Measurements from ENCODE around the gene NCOR2. TPM values are rescaled to one million over a fixed set of nuclear protein-coding genes. Genes with fewer than 3 reads are reported as not detected.

Gene NCOR2
- total and polyA plus RNA-seq, 2 of the 8 experiments (the other 6 are each of a cell fraction or from before 2014, with no cell fraction given), result 14.8 to 275 TPM

DNA sequence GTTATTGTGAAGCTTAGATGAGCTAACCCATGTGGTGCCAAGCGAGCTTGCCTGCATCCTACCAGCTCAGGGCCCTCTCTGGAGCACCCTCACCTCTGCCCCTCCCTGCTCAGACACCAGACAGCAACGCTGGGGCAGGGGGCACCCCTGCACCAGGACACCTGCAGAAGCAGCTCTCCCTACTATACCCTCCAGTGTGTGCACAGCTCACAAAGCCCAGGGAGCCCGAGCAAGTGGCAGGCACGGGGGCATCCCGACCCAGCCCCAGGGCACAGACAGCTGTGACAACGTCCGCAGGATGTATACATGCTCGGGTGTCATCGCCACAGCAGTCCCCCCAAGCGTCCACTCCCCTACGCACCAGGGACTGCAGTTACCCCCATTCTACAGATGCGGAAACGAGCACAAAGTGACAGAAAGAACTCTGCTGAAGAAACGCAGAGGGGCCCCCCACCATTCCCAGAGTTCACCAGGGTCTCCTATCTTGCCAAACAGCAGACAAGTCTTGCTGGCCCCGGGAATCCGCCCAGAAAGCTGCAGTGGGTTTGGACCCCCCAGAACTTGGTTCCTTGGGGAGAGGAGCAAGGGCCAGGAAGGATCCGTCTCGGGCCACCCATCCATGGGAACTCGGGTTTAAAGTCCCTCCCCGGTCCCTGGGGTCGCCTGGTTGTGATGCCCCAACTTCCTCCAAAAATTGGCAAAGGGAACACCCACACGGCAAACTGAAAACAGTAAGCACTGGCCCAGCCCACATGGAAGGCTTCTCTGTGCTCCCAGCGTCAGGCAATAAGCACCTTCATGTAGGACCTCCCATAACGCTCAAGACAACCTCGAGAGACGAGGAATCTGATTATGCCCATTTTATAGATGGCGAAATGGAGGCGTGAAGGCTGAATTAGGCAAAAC, 12.0 kb downstream of the NCOR2 start:
- WGBS, 2 experiments (ENCODE audit: extremely low coverage in 1 of 2, insufficient coverage in 1 of 2, insufficient read length in 1 of 2, insufficient replicate concordance in 2 of 2, low coverage in 1 of 2, low lambda C conversion rate in 2 of 2, missing lambda C conversion rate in 1 of 2), result 85% methylated on average over 23 of the region's 28 CpGs; no CpG with 5 or more reads in 1 of the 2 experiments
- Histone ChIP-seq H3K79me1 (ENCODE audit: low read depth, low read length) (peaks cover 19% of the 10 kb centered on the region), H3K27me3 (replicated peaks in 1 of 4; ENCODE audit: control insufficient read depth in 3 of 4, extremely low read depth in 1 of 4, insufficient read depth in 3 of 4, low read length in 3 of 4) (no peaks in the 10 kb centered on the region), H2BK15ac (ENCODE audit: low read length) (no peak overlapping the region), H3K14ac (ENCODE audit: insufficient read length) (no peak overlapping the region), H4K91ac (replicated peaks; ENCODE audit: insufficient read length, low read length) (peak overlapping the region; percentile 48), H3K36me3 (ENCODE audit: control insufficient read depth in 2 of 4, insufficient read depth in 4 of 4, low read length in 3 of 4) (no peaks in the 10 kb centered on the region), H3K9me3 (ENCODE audit: insufficient read depth in 2 of 2, low read depth in 1 of 2, low read length in 1 of 2) (no peaks in the 10 kb centered on the region), H3K4me2 (ENCODE audit: insufficient read depth in 1 of 2, low read depth in 2 of 2, low read length in 2 of 2) (no peak overlapping the region), H3K23ac (ENCODE audit: insufficient read length) (no peak overlapping the region), H2AK5ac (ENCODE audit: low read depth, low read length) (peak overlapping the region; percentile 40; the same call in 1 of the 2 replicates), H2AFZ (ENCODE audit: low read length) (no peak overlapping the region), H2BK20ac (ENCODE audit: low read length) (no peak overlapping the region), H3K18ac (ENCODE audit: extremely low read depth, low read length) (no peak overlapping the region), H3K79me2 (ENCODE audit: control insufficient read depth in 1 of 2, insufficient read depth in 2 of 2, low read length in 2 of 2) (peaks cover 75 to 100% of the 10 kb centered on the region in 2 experiments), H2BK120ac (replicated peaks; ENCODE audit: low read depth, low read length) (no peak overlapping the region), H2BK12ac (ENCODE audit: low read depth, low read length) (0 out of 2 replicates have a peak overlapping the region, but pooled peaks have one; percentile 50), H4K20me1 (replicated peaks in 1 of 2; ENCODE audit: control insufficient read depth in 1 of 2, insufficient read depth in 2 of 2, low read length in 2 of 2) (peaks cover 45 to 62% of the 10 kb centered on the region in 2 experiments), H3K4me1 (replicated peaks in 1 of 4; ENCODE audit: control insufficient read depth in 3 of 4, insufficient read depth in 4 of 4, low read length in 3 of 4) (peaks cover 13 to 45% (median 26%) of the 10 kb centered on the region in 4 experiments), H3K4ac (replicated peaks; ENCODE audit: insufficient read length, low read depth, low read length) (no peak overlapping the region), H3K23me2 (ENCODE audit: low read depth, low read length) (no peaks in the 10 kb centered on the region), H2BK5ac (ENCODE audit: low read depth, low read length) (0 out of 2 replicates have a peak overlapping the region, but pooled peaks have one; percentile 4), H4K5ac (ENCODE audit: insufficient read length, low read depth, low read length) (no peak overlapping the region), H4K8ac (ENCODE audit: extremely low read depth, insufficient read depth, low read length) (no peak overlapping the region; the same call in 1 of the 2 replicates), H3K4me3 (ENCODE audit: extremely low read depth in 1 of 4, insufficient read depth in 2 of 4, low read depth in 3 of 4, low read length in 4 of 4) (no peak overlapping the region), H3K27ac (ENCODE audit: low read depth, low read length) (0 out of 2 replicates have a peak overlapping the region, but pooled peaks have one; percentile 36), H3K9ac (replicated peaks in 1 of 4; ENCODE audit: extremely low read depth in 1 of 4, low read depth in 3 of 4, low read length in 3 of 4) (no peak overlapping the region), H3K56ac (replicated peaks; ENCODE audit: insufficient read length, low read depth, low read length) (no peak overlapping the region)
- CTCF ChIA-PET (ENCODE audit: partially characterized antibody), result interaction anchor here (0.9 to 1.9 kb wide), 7 partner anchors 15 to 216 kb away, joined by 3 to 6 read pairs (median 4); no protein-coding TSS in a partner anchor
- POLR2A ChIA-PET (ENCODE audit: partially characterized antibody), result interaction anchor here (6.3 kb wide), 1 partner anchor 10 kb away, joined by 31 read pairs; no protein-coding TSS in a partner anchor
- no peak for FAIRE-seq
- DNase-seq (ENCODE audit: low read depth in 1 of 2, low spot score in 2 of 2), result no peak
- TF ChIP-seq SAP30 (IDR thresholded peaks at IDR 0.05; ENCODE audit: insufficient read depth, insufficient replicate concordance, low read length) (no peak), KDM1A (IDR thresholded peaks at IDR 0.05; ENCODE audit: borderline replicate concordance, low read length) (0 out of 2 replicates have a peak, but pooled peaks have one; percentile 11), EGR1 (IDR thresholded peaks at IDR 0.05; ENCODE audit: borderline replicate concordance, low read depth, low read length) (no peak), CTBP2 (IDR thresholded peaks at IDR 0.05; ENCODE audit: borderline replicate concordance, insufficient read depth, insufficient read length, low read length) (no peak)

All from H1 (cell line).